GM12878 (cell line): ENCODE data around the gene MAPRE2. TPM values are rescaled to one million over a fixed set of nuclear protein-coding genes. Genes with fewer than 3 reads are reported as not detected.

Experiments
- ATAC-seq: fragments of 200-7000 bp; cut with Tn5 transposase; 3 replicates; pipeline ENCODE4 v1.9.1; 2020; ENCODE audit warnings: mild to moderate bottlenecking, moderate library complexity
- BruUV-seq: library from RNA; stranded (reverse); fragments of 400-500 nt; replicated peaks from 2 replicates; lab custom pipeline; 2021; lab: Mats Ljungman, UMichigan
- CTCF ChIA-PET: fragments of 300-600 bp; sonication (Branson Sonifier 250); formaldehyde crosslinking; extraction: SDS; loops from one replicate; lab custom pipeline; 2021; ENCODE audit warnings: inconsistent platforms; lab: Yijun Ruan, JAX
- POLR2A ChIA-PET: fragments of 350-600 bp; formaldehyde crosslinking; extraction: SDS; loops from one replicate; lab custom pipeline; 2021; ENCODE audit warnings: inconsistent platforms; lab: Charles Lee
- RAD21 ChIA-PET: fragments of 300-600 bp; sonication (Branson Sonifier 250); formaldehyde crosslinking; loops from one replicate; lab custom pipeline; 2023; ENCODE audit warnings: antibody characterized with exemption; ENCODE audit not compliant: unreplicated experiment; lab: Charles Lee
- SMC1A ChIA-PET: fragments of 300-600 bp; sonication (Branson Sonifier 250); formaldehyde crosslinking; loops from one replicate; lab custom pipeline; 2023; ENCODE audit not compliant: unreplicated experiment, uncharacterized antibody; lab: Charles Lee
- DNase-seq: peaks from one replicate; pipeline ENCODE4 v3.0.0-alpha.2; 2011; ENCODE audit warnings: low read depth, low spot score
- FAIRE-seq: peaks from 3 replicates; lab custom pipeline; 2011; peaks lifted over from hg19 to GRCh38; lab: Jason Lieb, UNC
- H2AFZ ChIP-seq: 2 replicates; pipeline ENCODE4 v1.6.0; 2011; ENCODE audit warnings: low read depth, low read length, control low read depth; ENCODE audit not compliant: control insufficient read depth
- H3K27ac ChIP-seq: 2 replicates; pipeline ENCODE4 v1.5.1; 2011; ENCODE audit warnings: control low read depth; ENCODE audit not compliant: control insufficient read depth, insufficient read depth
- H3K27me3 ChIP-seq, 2 experiments: replicated peaks in 1 of 2; 2 replicates each; pipeline versions ENCODE4 v1.6.0 to v1.6.1; 2011; ENCODE audit warnings: low read length in 1 of 2; ENCODE audit not compliant: control insufficient read depth in 2 of 2, insufficient read depth in 2 of 2
- H3K36me3 ChIP-seq, 2 experiments: 2 replicates each; pipeline ENCODE4 v1.5.1; 2011; ENCODE audit warnings: low read length in 1 of 2; ENCODE audit not compliant: control insufficient read depth in 2 of 2, insufficient read depth in 2 of 2
- H3K4me1 ChIP-seq: 2 replicates; pipeline ENCODE4 v1.6.1; 2011; ENCODE audit warnings: mild to moderate bottlenecking, low read length, moderate library complexity, mixed read lengths; ENCODE audit not compliant: control insufficient read depth, insufficient read depth
- H3K4me2 ChIP-seq: 2 replicates; pipeline ENCODE4 v1.6.0; 2011; ENCODE audit warnings: control low read depth; ENCODE audit not compliant: control insufficient read depth, insufficient read depth
- H3K4me3 ChIP-seq: fragments of 200-600 bp; sonication (generic); 2 replicates; pipeline ENCODE4 v1.5.1; 2016
- H3K79me2 ChIP-seq: 2 replicates; pipeline ENCODE4 v1.6.0; 2011; ENCODE audit warnings: low read length; ENCODE audit not compliant: control insufficient read depth, insufficient read depth
- H3K9ac ChIP-seq: 2 replicates; pipeline ENCODE4 v1.8.0; 2011; ENCODE audit warnings: low read length, control low read depth, mixed read lengths; ENCODE audit not compliant: control insufficient read depth, insufficient read depth
- H3K9me3 ChIP-seq: replicated peaks from 3 replicates; pipeline ENCODE4 v1.5.1; 2011; ENCODE audit warnings: mild to moderate bottlenecking, low read length; ENCODE audit not compliant: control insufficient read depth, insufficient read depth
- H4K20me1 ChIP-seq: 2 replicates; pipeline ENCODE4 v1.6.0; 2011; ENCODE audit not compliant: control insufficient read depth, insufficient read depth
- BMI1 ChIP-seq: fragments of 450-650 bp; IDR thresholded peaks from 2 replicates; pipeline ENCODE4 v1.6.1; 2016; ENCODE audit warnings: mild to moderate bottlenecking, moderate library complexity, borderline replicate concordance
- CBX3 ChIP-seq: fragments of 200-600 bp; sonication (generic); IDR thresholded peaks from 2 replicates; pipeline ENCODE4 v1.6.1; 2016; ENCODE audit warnings: low read depth, borderline replicate concordance
- CHD2 ChIP-seq: IDR thresholded peaks from 2 replicates; pipeline ENCODE4 v1.6.1; 2011; ENCODE audit warnings: low read depth, low read length, improper control_type of control experiment, borderline replicate concordance
- EZH2 ChIP-seq: IDR thresholded peaks from 2 replicates; pipeline ENCODE4 v1.6.1; 2012; ENCODE audit warnings: low read depth, mild to moderate bottlenecking, control low read depth, inconsistent platforms, low read length, borderline replicate concordance; ENCODE audit not compliant: control insufficient read depth
- IKZF2 ChIP-seq, 2 experiments: fragments of 450-650 bp; IDR thresholded peaks; 2 replicates each; pipeline ENCODE4 v1.6.1; 2017; ENCODE audit warnings: mild to moderate bottlenecking in 2 of 2, moderate library complexity in 2 of 2
- IRF3 ChIP-seq: fragments of 450-650 bp; IDR thresholded peaks from 2 replicates; pipeline ENCODE4 v1.6.1; 2014; ENCODE audit warnings: mild to moderate bottlenecking
- KDM1A ChIP-seq: fragments of 200-600 bp; sonication (generic); IDR thresholded peaks from 2 replicates; pipeline ENCODE4 v1.6.1; 2016; ENCODE audit warnings: borderline replicate concordance
- PAX5 ChIP-seq: IDR thresholded peaks from 2 replicates; pipeline ENCODE4 v1.6.1; 2011; ENCODE audit warnings: low read depth, low read length, borderline replicate concordance
- SMARCA5 ChIP-seq: fragments of 450-650 bp; IDR thresholded peaks from 2 replicates; pipeline ENCODE4 v1.6.1; 2017; ENCODE audit warnings: mild to moderate bottlenecking
- SRF ChIP-seq, 2 experiments: IDR thresholded peaks; 2 replicates each; pipeline ENCODE4 v1.6.1; 2011; ENCODE audit warnings: low read depth in 2 of 2, low read length in 2 of 2, mild to moderate bottlenecking in 1 of 2, moderate library complexity in 1 of 2
- ZBTB40 ChIP-seq: fragments of 450-650 bp; IDR thresholded peaks from 2 replicates; pipeline ENCODE4 v1.6.1; 2016; ENCODE audit warnings: mild to moderate bottlenecking, moderate library complexity, borderline replicate concordance
- ZNF274 ChIP-seq: IDR thresholded peaks from one replicate; pipeline ENCODE4 v1.8.0; 2011; ENCODE audit not compliant: insufficient read length, insufficient read depth
- ZNF384 ChIP-seq: IDR thresholded peaks from 2 replicates; pipeline ENCODE4 v1.6.1; 2012; ENCODE audit warnings: low read depth, mild to moderate bottlenecking, low read length, improper control_type of control experiment, borderline replicate concordance
- WGBS: methylation state at CpG from one replicate; pipeline ENCODE4 v1.1.6; 2016; ENCODE audit warnings: low lambda C conversion rate; ENCODE audit not compliant: insufficient replicate concordance, insufficient coverage; ENCODE audit errors: missing lambda C conversion rate; 5-methylcytosine and 5-hydroxymethylcytosine counted together
- in situ Hi-C: fragments of 300-500 bp; cut with MboI; formaldehyde crosslinking; loops from 9 replicates; pipeline ENCODE4 v1.14.3; 2018; ENCODE audit warnings: mixed read lengths
- intact Hi-C: fragments of 100-400 bp; cut with micrococcal nuclease; formaldehyde crosslinking; loops from one replicate; pipeline ENCODE4 v1.14.2; 2022; ENCODE audit not compliant: unreplicated experiment
- polyA plus RNA-seq, 11 experiments: library from polyadenylated mRNA; depleted of rRNA in 4 of 11; unstranded in 6 of 11; stranded (reverse) in 5 of 11; fragments of >200 nt; fragmentation: Nextera tagmentation in 4 of 11; fragmentation: Illumina TruSeq in 1 of 11; extraction: Ambion mirVana in 4 of 11; extraction: Trizol in 1 of 11; gene quantifications; 1 replicate in 1 of 11; 2 replicates in 10 of 11; pipeline versions ENCODE4 v1.2.1 to v1.2.3, GENCODE V29; 2011 to 2016; ENCODE audit warnings: inconsistent platforms in 2 of 11, missing spikeins in 2 of 11, low read depth in 1 of 11
- total RNA-seq, 4 experiments: library from RNA; depleted of rRNA in 3 of 4; stranded (reverse); fragments of >200 nt in 3 of 4; fragmentation: Illumina TruSeq in 1 of 4; extraction: Trizol in 1 of 4; gene quantifications; 2 replicates each; pipeline versions ENCODE4 v1.2.1 to v1.2.3, GENCODE V29; 2013 to 2021
- TF ChIP-seq, protein P1 (sequence below): IDR thresholded peaks from 2 replicates; pipeline ENCODE4 v1.6.1; 2011; ENCODE audit warnings: low read depth, mild to moderate bottlenecking, low read length, moderate library complexity, borderline replicate concordance; ENCODE audit errors: extremely low read depth
- TF ChIP-seq, protein P2 (sequence below): fragments of 450-650 bp; IDR thresholded peaks from 2 replicates; pipeline ENCODE4 v1.6.1; 2016; ENCODE audit warnings: mild to moderate bottlenecking
- TF ChIP-seq, protein P3 (sequence below): fragments of 450-650 bp; IDR thresholded peaks from 2 replicates; pipeline ENCODE4 v1.6.1; 2016; ENCODE audit warnings: mild to moderate bottlenecking

MAPRE2 gene
- total and polyA plus RNA-seq, 10 of the 15 experiments (the other 5 are each of a cell fraction or from before 2014, with no cell fraction given), result 11.0 to 50.6 (median 24.0) TPM

- in situ Hi-C loops, result no loop called here
- intact Hi-C loops, result no loop called here
- BruUV-seq, result no TSS peak
- POLR2A ChIA-PET, result no interaction called here
- no peak overlapping the region for H2AFZ ChIP-seq
- no peaks in the 10 kb centered on the region for H3K79me2 ChIP-seq
- CTCF ChIA-PET, result interaction anchor here (1.2 to 1.3 kb wide), 3 partner anchors 10 to 12 kb away, joined by 4 to 5 read pairs (median 5); no protein-coding TSS in a partner anchor
- no peaks in the 10 kb centered on the region for H4K20me1 ChIP-seq
- peaks cover 6 to 16% of the 10 kb centered on the region in 2 experiments for H3K36me3 ChIP-seq
- 75% methylated on average over 8 of the region's 8 CpGs for WGBS
- RAD21 ChIA-PET, result no interaction called here
- no peaks in the 10 kb centered on the region for H3K4me1 ChIP-seq
- H3K4me2 ChIP-seq, result no peak overlapping the region
- H3K27me3 ChIP-seq, result no peaks in the 10 kb centered on the region
- no peak overlapping the region for H3K4me3 ChIP-seq
- FAIRE-seq, result no peak
- DNase-seq, result no peak
- SMC1A ChIA-PET, result interaction anchor here (1.2 to 2.0 kb wide), 2 partner anchors 10 to 12 kb away, joined by 3 to 11 read pairs; no protein-coding TSS in a partner anchor
- H3K9me3 ChIP-seq, result no peaks in the 10 kb centered on the region
- no peak overlapping the region for H3K27ac ChIP-seq
- ATAC-seq, result no peak
- H3K9ac ChIP-seq, result no peak overlapping the region
- TF ChIP-seq BMI1 (no peak), IKZF2 (IDR thresholded peaks at IDR 0.05) (no peak), ZBTB40 (no peak), ZNF384 (no peak), SRF (IDR thresholded peaks at IDR 0.05; ENCODE audit: low read depth in 2 of 2, low read length in 2 of 2) (no peak), IRF3 (no peak), CBX3 (no peak), SMARCA5 (no peak), EZH2 (no peak), KDM1A (no peak), ZNF274 (no peak), PAX5 (no peak), CHD2 (no peak)
- TF ChIP-seq, protein P1, sequence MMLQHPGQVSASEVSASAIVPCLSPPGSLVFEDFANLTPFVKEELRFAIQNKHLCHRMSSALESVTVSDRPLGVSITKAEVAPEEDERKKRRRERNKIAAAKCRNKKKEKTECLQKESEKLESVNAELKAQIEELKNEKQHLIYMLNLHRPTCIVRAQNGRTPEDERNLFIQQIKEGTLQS, result no peak
- TF ChIP-seq, protein P2, sequence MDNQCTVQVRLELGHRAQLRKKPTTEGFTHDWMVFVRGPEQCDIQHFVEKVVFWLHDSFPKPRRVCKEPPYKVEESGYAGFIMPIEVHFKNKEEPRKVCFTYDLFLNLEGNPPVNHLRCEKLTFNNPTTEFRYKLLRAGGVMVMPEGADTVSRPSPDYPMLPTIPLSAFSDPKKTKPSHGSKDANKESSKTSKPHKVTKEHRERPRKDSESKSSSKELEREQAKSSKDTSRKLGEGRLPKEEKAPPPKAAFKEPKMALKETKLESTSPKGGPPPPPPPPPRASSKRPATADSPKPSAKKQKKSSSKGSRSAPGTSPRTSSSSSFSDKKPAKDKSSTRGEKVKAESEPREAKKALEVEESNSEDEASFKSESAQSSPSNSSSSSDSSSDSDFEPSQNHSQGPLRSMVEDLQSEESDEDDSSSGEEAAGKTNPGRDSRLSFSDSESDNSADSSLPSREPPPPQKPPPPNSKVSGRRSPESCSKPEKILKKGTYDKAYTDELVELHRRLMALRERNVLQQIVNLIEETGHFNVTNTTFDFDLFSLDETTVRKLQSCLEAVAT, result no peak
- TF ChIP-seq, protein P3, sequence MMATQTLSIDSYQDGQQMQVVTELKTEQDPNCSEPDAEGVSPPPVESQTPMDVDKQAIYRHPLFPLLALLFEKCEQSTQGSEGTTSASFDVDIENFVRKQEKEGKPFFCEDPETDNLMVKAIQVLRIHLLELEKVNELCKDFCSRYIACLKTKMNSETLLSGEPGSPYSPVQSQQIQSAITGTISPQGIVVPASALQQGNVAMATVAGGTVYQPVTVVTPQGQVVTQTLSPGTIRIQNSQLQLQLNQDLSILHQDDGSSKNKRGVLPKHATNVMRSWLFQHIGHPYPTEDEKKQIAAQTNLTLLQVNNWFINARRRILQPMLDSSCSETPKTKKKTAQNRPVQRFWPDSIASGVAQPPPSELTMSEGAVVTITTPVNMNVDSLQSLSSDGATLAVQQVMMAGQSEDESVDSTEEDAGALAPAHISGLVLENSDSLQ, result no peak
These were observed 90.3 kb downstream of the MAPRE2 start for GRCh38 chr18:35131387-35132020.
